HK-2 (cell line): Measurements from ENCODE around the gene UST.
"Not testable (repeated sequence)": the region's sequence is repeated elsewhere in the genome, so short reads cannot be mapped to it uniquely, and the experiment has no call there.

Source experiments
- DNase-seq: peaks from one replicate; pipeline ENCODE4 v3.0.0-alpha.2; 2018; ENCODE audit not compliant: unreplicated experiment

UST gene

GRCh38 chr6:149084808-149085556 lies 338.2 kb downstream of the UST start:
- DNase-seq = no peak

DNA sequence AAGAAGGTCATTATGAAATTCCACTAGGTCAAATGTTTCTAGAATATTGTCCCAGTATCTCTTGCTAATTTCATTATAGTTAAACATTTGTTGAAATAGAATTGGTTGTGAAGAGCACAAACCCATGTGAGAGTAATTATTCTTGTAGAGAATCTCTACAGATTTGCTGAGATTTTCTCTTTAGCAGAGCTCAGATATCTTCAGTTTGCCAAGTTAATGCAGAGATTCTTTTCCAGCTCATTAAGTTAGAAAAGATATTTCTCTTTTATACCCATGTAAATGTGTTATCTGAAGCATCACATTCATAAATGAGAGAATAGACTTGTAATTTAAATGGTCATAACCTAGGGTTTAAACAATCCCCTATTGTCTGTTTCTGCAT lies 338.7 kb downstream of the UST start:
- no peak for DNase-seq

GRCh38 chr6:149086363-149086762 lies 339.5 kb downstream of the UST start:
- no peak for DNase-seq

DNA sequence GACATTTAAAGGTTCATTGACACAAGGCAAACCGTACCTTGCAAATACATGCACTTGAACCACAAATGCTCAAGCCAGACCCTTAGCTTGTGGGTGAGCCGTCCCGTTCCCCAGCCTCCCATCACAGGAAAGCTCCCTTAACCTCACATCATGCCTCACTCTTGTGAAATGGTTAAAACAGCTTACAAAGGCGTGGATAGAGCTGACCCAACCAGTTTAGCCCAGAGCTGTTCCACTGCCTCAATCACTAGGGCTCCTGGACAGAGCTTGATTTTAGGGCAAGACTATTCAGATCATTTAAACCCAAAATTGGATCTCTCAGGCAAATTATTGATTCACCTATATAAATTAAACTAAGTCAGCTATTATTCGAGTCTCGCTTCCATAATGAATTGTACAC lies 341.1 kb downstream of the UST start:
- DNase-seq = no peak

GRCh38 chr6:149088361-149088760 lies 341.5 kb downstream of the UST start:
- DNase-seq = no peak

GRCh38 chr6:149089510-149089909 lies 342.7 kb downstream of the UST start:
- no peak for DNase-seq

DNA sequence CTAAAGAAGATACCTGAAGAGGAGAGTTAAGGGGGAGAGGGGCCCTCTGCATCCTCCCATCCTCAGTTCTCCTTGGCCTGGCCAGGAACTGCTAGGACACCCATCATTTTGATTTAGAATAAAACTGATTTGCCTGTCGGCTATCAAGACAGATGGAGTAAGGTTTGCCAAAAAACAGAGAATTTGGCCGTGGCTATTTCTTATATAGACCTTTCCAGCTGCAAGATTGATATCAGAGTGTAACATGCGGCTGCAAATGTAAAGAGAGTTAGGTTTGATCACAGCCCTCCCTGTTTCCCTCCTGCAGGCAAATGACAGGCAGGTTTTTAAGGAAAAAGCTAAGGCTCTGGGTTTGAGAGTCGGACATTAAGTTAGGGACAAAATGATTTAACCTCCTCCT lies 344.1 kb downstream of the UST start:
- no peak for DNase-seq

DNA sequence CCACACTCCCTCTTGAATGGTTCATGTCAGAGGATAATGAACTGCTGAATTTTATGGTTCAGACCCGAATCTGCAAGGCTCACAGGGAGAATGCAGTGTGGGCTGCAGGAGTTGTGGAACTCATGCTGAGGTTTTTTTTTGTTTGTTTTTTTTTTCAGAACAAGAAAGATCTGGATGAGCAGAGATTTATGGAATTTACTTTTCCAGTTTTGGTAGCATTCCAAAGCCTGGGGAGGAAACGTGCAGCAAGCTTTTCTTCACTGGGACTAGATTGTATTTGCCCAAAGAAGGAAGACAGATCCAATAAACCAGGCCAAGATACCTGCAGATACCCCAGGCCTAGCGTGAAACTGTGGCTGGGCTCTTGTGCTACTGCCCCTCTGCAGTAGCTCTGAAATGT lies 346.8 kb downstream of the UST start:
- no peak for DNase-seq

DNA sequence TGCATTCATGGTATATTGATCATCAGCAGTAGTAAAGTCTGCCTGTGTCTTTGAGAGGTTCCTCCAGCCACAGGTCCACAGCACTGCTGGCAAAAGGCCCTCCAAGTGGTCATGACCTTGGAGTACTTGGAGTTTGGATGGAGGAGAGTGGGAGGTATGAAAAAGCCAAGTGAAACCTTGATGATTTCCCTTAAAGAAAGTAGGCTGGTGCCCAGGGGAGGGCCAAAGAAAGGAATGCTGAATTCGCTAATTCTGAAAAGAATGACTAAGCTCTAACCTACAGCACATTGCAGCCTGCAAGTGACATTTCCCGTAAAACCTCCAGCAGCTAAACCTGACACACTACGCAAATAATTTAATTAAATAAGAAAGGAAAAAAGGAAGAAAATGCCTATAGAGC lies 347.3 kb downstream of the UST start:
- DNase-seq = no peak

DNA sequence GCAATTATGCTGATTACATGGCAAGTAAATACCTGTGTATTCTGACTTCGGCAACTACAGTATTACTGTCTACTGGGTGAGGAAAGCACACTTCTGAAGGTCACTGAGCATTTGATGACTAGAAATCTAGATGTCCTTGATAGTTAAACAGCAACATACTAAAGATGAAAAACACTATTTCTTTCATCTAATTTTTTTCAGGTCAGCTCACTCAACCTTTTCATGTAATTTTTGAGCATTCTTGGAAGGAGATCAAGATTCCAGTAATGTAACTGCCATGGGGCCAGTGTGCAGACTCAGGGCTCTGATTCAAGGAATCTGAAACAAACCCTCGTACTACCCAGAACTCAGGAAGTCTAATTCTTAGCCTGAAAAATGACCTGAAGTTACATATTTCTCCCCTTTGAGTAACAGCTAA lies 348.1 kb downstream of the UST start:
- DNase-seq = no peak

- no peak for DNase-seq
Observed at GRCh38 chr6:149095842-149096241, 349.0 kb downstream of the UST start.

DNA sequence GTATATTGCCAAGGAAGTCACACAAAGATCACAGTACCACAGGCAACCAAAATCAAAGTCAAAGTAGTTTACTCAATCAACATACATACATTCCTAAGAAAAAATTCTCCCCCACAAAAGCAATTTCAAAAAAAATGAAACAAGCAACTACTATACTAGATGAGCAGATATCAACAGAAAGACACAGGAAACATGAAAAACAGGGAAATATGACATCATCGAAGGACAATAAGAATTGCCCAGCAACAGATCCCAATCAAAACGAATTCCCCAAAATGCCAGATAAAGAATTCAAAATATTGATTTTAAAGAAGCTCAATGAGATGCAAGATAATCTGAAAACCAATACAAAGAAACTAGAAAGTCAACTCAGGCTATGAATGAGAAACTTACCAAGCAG lies 351.0 kb downstream of the UST start:
- DNase-seq = no peak

- DNase-seq = no peak
Observed at GRCh38 chr6:149098700-149099276, 352.0 kb downstream of the UST start.

GRCh38 chr6:149102324-149102723 lies 355.5 kb downstream of the UST start:
- no peak for DNase-seq

DNA sequence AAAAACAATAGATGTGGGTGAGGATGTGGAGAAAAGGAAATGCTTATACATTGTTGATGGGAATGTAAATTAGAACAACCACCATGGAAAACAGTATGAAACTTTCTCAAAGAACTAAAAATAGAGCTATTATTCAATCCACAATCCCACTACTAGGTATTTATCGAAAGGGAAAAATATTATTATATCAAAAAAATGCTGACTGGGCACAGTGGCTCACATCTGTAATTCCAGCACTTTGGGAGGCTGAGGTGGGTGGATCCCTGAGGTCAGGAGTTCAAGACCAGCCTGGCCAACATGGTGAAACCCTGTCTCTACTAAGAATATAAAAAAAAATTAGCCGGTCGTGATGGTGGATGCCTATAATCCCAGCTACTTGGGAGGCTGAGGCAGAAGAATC lies 357.1 kb downstream of the UST start:
- DNase-seq = not testable (repeated sequence)

DNA sequence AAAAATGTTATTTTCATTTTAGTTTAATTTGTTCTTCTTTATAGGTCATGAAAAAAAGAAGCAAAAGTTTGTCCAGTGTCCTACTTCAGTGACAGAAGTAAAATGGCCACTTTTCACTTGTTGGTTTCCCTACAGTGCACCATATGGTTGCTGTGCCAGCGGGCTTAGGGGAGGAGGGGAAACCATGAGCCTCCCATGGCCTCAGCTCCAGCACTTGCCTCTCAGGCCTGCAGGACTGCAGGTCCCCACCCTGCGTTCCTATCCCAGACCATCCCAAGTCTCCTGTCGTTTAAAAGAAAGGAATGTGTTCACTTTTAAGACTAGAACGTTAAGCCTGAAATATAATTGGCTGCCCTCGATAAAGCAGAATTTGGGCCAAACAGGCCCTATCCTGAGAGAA lies 360.7 kb downstream of the UST start:
- DNase-seq = no peak

DNA sequence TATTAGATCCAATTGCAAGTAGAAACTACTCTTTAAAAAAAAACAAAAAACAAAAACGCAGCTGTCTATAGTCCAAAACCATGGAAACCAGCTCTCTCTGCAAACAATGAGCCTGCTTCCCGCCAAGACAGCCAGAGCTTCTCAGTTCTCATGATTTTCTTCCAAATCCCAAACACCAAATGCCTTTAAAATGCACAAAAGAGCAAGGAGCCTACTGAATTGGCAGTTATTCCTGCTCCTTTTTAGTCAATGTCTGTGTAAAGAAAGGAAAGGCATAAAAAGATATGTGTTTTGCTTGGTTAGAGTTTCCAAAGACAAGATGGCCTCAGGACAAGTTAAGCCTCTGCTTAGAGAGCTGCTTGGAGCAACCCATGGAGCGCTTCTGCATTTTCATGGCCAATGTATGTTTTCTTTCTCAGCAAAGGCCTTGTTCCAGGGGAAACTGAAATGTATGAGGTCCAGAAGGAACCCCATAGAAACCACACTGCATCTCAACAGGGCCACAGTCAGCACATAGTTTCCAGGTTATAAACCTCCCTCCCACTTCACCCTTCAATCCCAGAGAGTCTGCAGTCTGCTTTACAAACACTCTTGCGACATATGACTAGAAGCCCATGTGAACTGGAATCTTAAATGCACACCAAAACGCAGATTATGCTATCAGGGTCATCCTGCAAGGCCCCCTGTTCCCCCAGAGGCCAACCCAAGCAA lies 361.4 kb downstream of the UST start:
- no peak for DNase-seq

- DNase-seq = no peak
Observed at GRCh38 chr6:149108749-149109100, 361.9 kb downstream of the UST start.

DNA sequence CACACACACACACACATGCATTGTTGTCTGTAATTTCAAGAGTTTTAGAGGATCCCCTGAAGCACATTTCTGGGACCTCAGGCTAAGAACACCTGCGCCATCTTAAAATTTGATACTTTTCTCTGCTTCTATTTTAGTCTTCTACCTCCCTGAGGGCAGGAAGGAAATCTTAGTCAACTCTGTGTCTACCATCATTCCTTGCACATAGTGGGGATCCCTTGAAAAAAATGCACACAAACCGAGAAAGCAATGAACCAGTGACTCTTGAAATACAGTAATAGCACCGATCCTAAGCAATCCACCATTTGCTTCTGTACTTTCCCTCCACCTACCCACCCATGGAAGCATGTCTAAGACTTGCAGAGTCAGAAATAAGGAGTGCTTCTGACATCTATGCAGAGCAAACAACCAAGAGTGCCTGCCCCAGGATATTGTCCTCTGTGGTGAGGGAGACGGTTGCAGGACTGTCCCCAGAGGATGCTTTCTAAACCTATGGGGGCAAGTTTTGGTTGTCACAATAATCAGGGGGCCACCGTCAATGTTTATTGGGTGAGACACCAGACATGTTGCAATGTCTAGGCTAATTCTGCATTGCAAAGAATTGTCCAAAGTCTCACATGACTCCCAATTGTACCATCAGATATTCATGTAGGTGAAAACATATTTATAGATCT lies 362.7 kb downstream of the UST start:
- DNase-seq = no peak

- no peak for DNase-seq
Observed at GRCh38 chr6:149111556-149112115, 364.8 kb downstream of the UST start.

DNA sequence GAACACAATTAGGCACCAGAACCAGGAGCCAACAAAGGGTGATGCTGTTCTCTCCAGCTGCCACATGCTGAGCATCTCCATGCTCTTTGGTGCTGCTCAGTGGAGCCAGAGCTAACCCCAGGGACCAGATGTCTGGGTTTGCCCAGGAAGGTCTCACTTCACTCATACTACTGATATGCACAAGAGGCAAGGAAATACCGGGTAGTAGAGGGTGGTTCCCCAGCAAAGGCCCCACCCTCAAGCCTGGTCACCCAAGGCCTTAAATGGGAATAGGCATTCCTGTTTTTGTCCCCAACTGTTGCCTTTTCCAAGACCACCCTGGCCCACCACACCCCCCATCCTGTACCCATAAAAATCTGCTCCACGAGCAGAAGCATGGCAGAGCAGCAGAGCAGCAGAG lies 366.1 kb downstream of the UST start:
- DNase-seq = no peak

GRCh38 chr6:149114167-149114566 lies 367.3 kb downstream of the UST start:
- no peak for DNase-seq
